Adrenal gland (tissue), 5 donors: Measurements from ENCODE around the gene C20orf144.

ENCODE experiments used
- CTCF ChIP-seq, 6 experiments: fragments of 450-650 bp in 4 of 6; fragments of 200-600 bp in 2 of 6; sonication (generic) in 1 of 6; IDR thresholded peaks; 1 replicate in 5 of 6; 2 replicates in 1 of 6; pipeline versions ENCODE4 v1.5.1 to v1.8.0; 2016 to 2021; ENCODE audit warnings: antibody characterized with exemption in 6 of 6, mild to moderate bottlenecking in 2 of 6, moderate library complexity in 1 of 6
- POLR2A ChIP-seq, 2 donors: fragments of 450-650 bp; IDR thresholded peaks; one replicate each; pipeline ENCODE4 v1.6.1; 2017; ENCODE audit warnings: antibody characterized with exemption in 2 of 2, mild to moderate bottlenecking in 2 of 2, moderate library complexity in 1 of 2
- donor health status: DM: no; HTN: no; CAD: no.

GRCh38 chr20:33650753-33651561 is 11.2 kb upstream of the C20orf144 start:
- no peak for TF ChIP-seq POLR2A (IDR thresholded peaks at IDR 0.05)
- no peak for TF ChIP-seq CTCF (IDR thresholded peaks at IDR 0.05)
